ENCODE measurements around the gene TNFRSF6B. TPM values are rescaled to one million over a fixed set of nuclear protein-coding genes. Genes with fewer than 3 reads are reported as not detected.
A peak's percentile ranks its signal among the peaks of the same experiment; 100 is the strongest.

Gene TNFRSF6B
- total and polyA plus RNA-seq, 2 of the 4 experiments (the other 2 are of a cell fraction) = 1.3 to 11.0 TPM

GRCh38 chr20:63700199-63701050 lies 4.0 kb downstream of the TNFRSF6B start (continued):
- no peak for TF ChIP-seq BHLHE40 (IDR thresholded peaks at IDR 0.05; ENCODE audit: low read depth, low read length)

- Histone ChIP-seq H2AK5ac (ENCODE audit: low read depth, low read length) (peak overlapping the region; percentile 7; the same call in 1 of the 2 replicates), H3K79me1 (ENCODE audit: low read depth in 1 of 2, low read length in 2 of 2) (peaks cover 19 to 71% of the 10 kb centered on the region in 2 experiments; a peak in 3 of 4 replicates), H3K4ac (ENCODE audit: low read depth, low read length) (no peak overlapping the region), H4K91ac (ENCODE audit: insufficient read depth, low read depth, low read length) (no peak overlapping the region), H2BK20ac (ENCODE audit: low read depth, low read length) (no peak overlapping the region), H4K20me1 (ENCODE audit: insufficient read depth, low read length) (no peaks in the 10 kb centered on the region), H3K9ac (ENCODE audit: low read depth, low read length) (no peak overlapping the region), H4K5ac (ENCODE audit: low read depth, low read length) (no peak overlapping the region), H3K56ac (ENCODE audit: extremely low read depth, insufficient read depth, low read length) (no peak overlapping the region), H2AK9ac (replicated peaks; ENCODE audit: low read depth, low read length, poor library complexity) (no peak overlapping the region), H3K18ac (ENCODE audit: low read depth, low read length) (no peak overlapping the region), H3K23ac (ENCODE audit: low read depth, low read length) (no peak overlapping the region), H3K9me1 (ENCODE audit: insufficient read depth, low read length) (no peaks in the 10 kb centered on the region), H2BK15ac (ENCODE audit: low read depth, low read length) (no peak overlapping the region), H3K4me1 (ENCODE audit: control insufficient read depth, insufficient read depth, low read length) (peaks cover 22% of the 10 kb centered on the region), H2AFZ (replicated peaks; ENCODE audit: low read length, poor library complexity) (no peak overlapping the region), H3K14ac (replicated peaks; ENCODE audit: low read depth, low read length) (no peak overlapping the region), H3K27ac (ENCODE audit: insufficient read depth, low read length) (no peak overlapping the region), H4K8ac (ENCODE audit: low read depth in 2 of 2, low read length in 2 of 2) (no peak overlapping the region), H3K4me3 (ENCODE audit: insufficient read depth, low read depth, low read length) (no peak overlapping the region), H3K36me3 (ENCODE audit: control insufficient read depth, insufficient read depth, low read length) (peaks cover 26% of the 10 kb centered on the region), H3K27me3 (ENCODE audit: control insufficient read depth, insufficient read depth, low read length) (no peaks in the 10 kb centered on the region), H3K4me2 (ENCODE audit: low read depth, low read length) (no peak overlapping the region), H2BK120ac (ENCODE audit: low read depth, low read length) (no peak overlapping the region), H2BK5ac (ENCODE audit: low read depth, low read length, poor library complexity, severe bottlenecking) (peak overlapping the region; percentile 27), H3K9me3 (ENCODE audit: control insufficient read depth, insufficient read depth, low read length) (no peaks in the 10 kb centered on the region)
- in situ Hi-C loops (cut with MboI; ENCODE audit: low sequenced_read_pairs) (loop anchor here (10.0 kb wide), 1 partner anchor 164 kb away; the partner anchor contains the start of genes ABHD16B and TPD52L2), dilution Hi-C loops (cut with HindIII; ENCODE audit: low sequenced_read_pairs, unreplicated experiment) (no loop called here), intact Hi-C loops (cut with micrococcal nuclease) (no loop called here)
- DNase-seq (no peak), ATAC-seq (ENCODE audit: low read depth) (no peak)
- WGBS, 2 experiments (ENCODE audit: extremely low coverage in 2 of 2, insufficient read length in 1 of 2) = no CpG with 5 or more reads among the region's 5 CpGs
- no peak for TF ChIP-seq SMC3 (IDR thresholded peaks at IDR 0.05; ENCODE audit: low read depth, low read length)
- no peak for TF ChIP-seq CHD1 (IDR thresholded peaks at IDR 0.05; ENCODE audit: low read depth, low read length)
- no peak for TF ChIP-seq MAFK (IDR thresholded peaks at IDR 0.05; ENCODE audit: low read depth, low read length)
- TF ChIP-seq MAZ (IDR thresholded peaks at IDR 0.05; ENCODE audit: borderline replicate concordance, low read depth, low read length) = no peak
- TF ChIP-seq RFX5 (IDR thresholded peaks at IDR 0.05; ENCODE audit: low read depth, low read length) = no peak
- no peak for TF ChIP-seq MXI1 (IDR thresholded peaks at IDR 0.05; ENCODE audit: borderline replicate concordance, low read depth, low read length)
- TF ChIP-seq ELK1 (IDR thresholded peaks at IDR 0.05; ENCODE audit: borderline replicate concordance, low read depth, low read length) = no peak
- TF ChIP-seq CEBPB (IDR thresholded peaks at IDR 0.05; ENCODE audit: low read depth, low read length) = no peak
- TF ChIP-seq CTCF (conservative IDR thresholded peaks at IDR 0.05; ENCODE audit: low read depth, low read length) = no peak
- no peak for TF ChIP-seq NFE2L2 (IDR thresholded peaks at IDR 0.05; ENCODE audit: low read depth, low read length)
- no peak for TF ChIP-seq FOS (IDR thresholded peaks at IDR 0.05; ENCODE audit: low read depth, low read length)
- ChIA-PET CTCF (no interaction called here), POLR2A (ENCODE audit: unreplicated experiment) (no interaction called here)
- no TSS peak for BruUV-seq (replicated peaks)
Measured at GRCh38 chr20:63701051-63701328, 4.5 kb downstream of the TNFRSF6B start.
